Neural cell (in vitro differentiated cells): Measurements from ENCODE around the gene LGALS12. TPM values are rescaled to one million over a fixed set of nuclear protein-coding genes. Genes with fewer than 3 reads are reported as not detected.

ENCODE experiments used
- H2AFZ ChIP-seq: fragments of 200-600, 300-800 bp; sonication (generic), shearing (Covaris generic); 2 replicates; pipeline ENCODE4 v1.6.0; 2014; ENCODE audit warnings: low read depth, mild to moderate bottlenecking, antibody characterized with exemption, low read length, moderate library complexity
- H3F3A ChIP-seq: fragments of 200-600 bp; shearing (Covaris generic); 2 replicates; pipeline ENCODE4 v1.6.1; 2016; ENCODE audit warnings: mild to moderate bottlenecking, moderate library complexity, mixed read lengths, antibody characterized with exemption, low read length; ENCODE audit not compliant: insufficient read depth, poor library complexity, severe bottlenecking
- H3K27ac ChIP-seq: fragments of 200-600, 300-800 bp; sonication (generic), shearing (Covaris generic); 2 replicates; pipeline ENCODE4 v1.5.1; 2014; ENCODE audit warnings: mild to moderate bottlenecking, low read length, moderate library complexity
- H3K27me3 ChIP-seq: fragments of 300-800, 200-600 bp; sonication (generic), shearing (Covaris generic); 2 replicates; pipeline ENCODE4 v1.6.0; 2014; ENCODE audit warnings: mild to moderate bottlenecking, low read depth, low read length, moderate library complexity; ENCODE audit not compliant: insufficient read depth
- H3K36me3 ChIP-seq: fragments of 300-800, 200-600 bp; sonication (generic), shearing (Covaris generic); 2 replicates; pipeline ENCODE4 v1.5.1; 2014; ENCODE audit warnings: mild to moderate bottlenecking, antibody characterized with exemption, low read length, moderate library complexity; ENCODE audit not compliant: insufficient read depth
- H3K4me2 ChIP-seq: fragments of 300-800, 200-600 bp; sonication (generic), shearing (Covaris generic); 2 replicates; pipeline ENCODE4 v1.6.0; 2014; ENCODE audit warnings: mild to moderate bottlenecking, low read length
- H3K4me3 ChIP-seq: fragments of 300-800, 200-600 bp; sonication (generic), shearing (Covaris generic); 2 replicates; pipeline ENCODE4 v1.5.1; 2014; ENCODE audit warnings: mild to moderate bottlenecking, low read length, moderate library complexity
- H3K79me2 ChIP-seq: fragments of 200-600 bp; shearing (Covaris generic); replicated peaks from 2 replicates; pipeline ENCODE4 v1.6.0; 2014; ENCODE audit warnings: mild to moderate bottlenecking, low read length, moderate library complexity; ENCODE audit not compliant: insufficient read depth
- H3K9ac ChIP-seq: fragments of 300-800, 200-600 bp; sonication (generic), shearing (Covaris generic); 2 replicates; pipeline ENCODE4 v1.6.1; 2016; ENCODE audit warnings: mild to moderate bottlenecking, low read length, mixed read lengths
- H3K9me2 ChIP-seq: fragments of 200-600 bp; shearing (Covaris generic); 2 replicates; pipeline ENCODE4 v1.6.1; 2016; ENCODE audit warnings: mild to moderate bottlenecking, low read length, mixed read lengths; ENCODE audit not compliant: insufficient read depth
- H3K9me3 ChIP-seq: fragments of 200-600, 300-800 bp; sonication (generic), shearing (Covaris generic); 2 replicates; pipeline ENCODE4 v1.6.1; 2016; ENCODE audit warnings: mild to moderate bottlenecking, mixed run types, low read length, moderate library complexity, mixed read lengths
- H4K20me1 ChIP-seq: fragments of 200-600 bp; shearing (Covaris generic); 2 replicates; pipeline ENCODE4 v1.6.1; 2016; ENCODE audit warnings: mild to moderate bottlenecking, mixed run types; ENCODE audit not compliant: insufficient read depth
- CTCF ChIP-seq: fragments of 450-650 bp; IDR thresholded peaks from 2 replicates; pipeline ENCODE4 v1.5.1; 2014; ENCODE audit warnings: antibody characterized with exemption, mild to moderate bottlenecking, moderate library complexity; ENCODE audit not compliant: poor library complexity, severe bottlenecking
- EP300 ChIP-seq: fragments of 450-650 bp; conservative IDR thresholded peaks from 2 replicates; pipeline ENCODE4 v1.6.1; 2014; ENCODE audit warnings: antibody characterized with exemption, mild to moderate bottlenecking, moderate library complexity; ENCODE audit not compliant: poor library complexity, severe bottlenecking
- EZH2 ChIP-seq: fragments of 200-600, 300-800 bp; shearing (Covaris generic), sonication (generic); IDR thresholded peaks from 2 replicates; pipeline ENCODE4 v1.6.1; 2014; ENCODE audit warnings: antibody characterized with exemption, low read length, borderline replicate concordance, mild to moderate bottlenecking; ENCODE audit not compliant: insufficient read depth, poor library complexity, severe bottlenecking
- MXI1 ChIP-seq: fragments of 450-650 bp; conservative IDR thresholded peaks from 2 replicates; pipeline ENCODE4 v1.6.1; 2014; ENCODE audit warnings: antibody characterized with exemption, mild to moderate bottlenecking; ENCODE audit not compliant: poor library complexity, severe bottlenecking
- POLR2AphosphoS5 ChIP-seq: IDR thresholded peaks from 2 replicates; pipeline ENCODE4 v1.6.1; 2012
- RAD21 ChIP-seq: fragments of 450-650 bp; conservative IDR thresholded peaks from 2 replicates; pipeline ENCODE4 v1.6.1; 2014; ENCODE audit warnings: antibody characterized with exemption, mild to moderate bottlenecking, moderate library complexity
- REST ChIP-seq: IDR thresholded peaks from 2 replicates; pipeline ENCODE4 v1.6.1; 2012; ENCODE audit warnings: borderline replicate concordance
- SMC3 ChIP-seq: fragments of 450-650 bp; conservative IDR thresholded peaks from 2 replicates; pipeline ENCODE4 v1.6.1; 2014; ENCODE audit warnings: antibody characterized with exemption, mild to moderate bottlenecking, moderate library complexity; ENCODE audit not compliant: poor library complexity
- TAF1 ChIP-seq: IDR thresholded peaks from 2 replicates; pipeline ENCODE4 v1.6.1; 2012; ENCODE audit warnings: low read depth
- polyA plus RNA-seq: library from polyadenylated mRNA; depleted of rRNA; stranded (reverse); fragments of >200 nt; gene quantifications from 2 replicates; pipeline ENCODE4 v1.2.3, GENCODE V29; 2014

LGALS12 gene
- polyA plus RNA-seq, 1 donor from 2014 or later: not detected

GRCh38 chr11:63517156-63517555 lies 11.3 kb downstream of the LGALS12 start:
- Histone ChIP-seq H3K9ac (no peak overlapping the region), H3K9me3 (no peaks in the 10 kb centered on the region), H3K27me3 (no peaks in the 10 kb centered on the region), H3K79me2 (no peaks in the 10 kb centered on the region), H3F3A (no peaks in the 10 kb centered on the region), H3K4me3 (no peak overlapping the region), H2AFZ (no peak overlapping the region), H3K27ac (no peak overlapping the region), H3K9me2 (no peaks in the 10 kb centered on the region), H4K20me1 (no peaks in the 10 kb centered on the region), H3K36me3 (no peaks in the 10 kb centered on the region), H3K4me2 (no peak overlapping the region)
- TF ChIP-seq TAF1: no peak
- no peak for TF ChIP-seq EZH2
- no peak for TF ChIP-seq POLR2AphosphoS5
- no peak for TF ChIP-seq SMC3
- TF ChIP-seq EP300: no peak
- TF ChIP-seq MXI1: no peak
- TF ChIP-seq CTCF: no peak
- no peak for TF ChIP-seq REST
- no peak for TF ChIP-seq RAD21

- H3K4me3 ChIP-seq: no peak overlapping the region
- TF ChIP-seq MXI1 (no peak), EP300 (no peak), REST (no peak), CTCF (no peak), RAD21 (no peak), SMC3 (no peak), EZH2 (no peak), TAF1 (no peak), POLR2AphosphoS5 (no peak)
- no peak overlapping the region for H3K27ac ChIP-seq
- H3K4me2 ChIP-seq: no peak overlapping the region
- H3F3A ChIP-seq: no peaks in the 10 kb centered on the region
- no peak overlapping the region for H2AFZ ChIP-seq
- no peaks in the 10 kb centered on the region for H3K9me3 ChIP-seq
- no peaks in the 10 kb centered on the region for H3K27me3 ChIP-seq
- H3K79me2 ChIP-seq: no peaks in the 10 kb centered on the region
- no peak overlapping the region for H3K9ac ChIP-seq
- H4K20me1 ChIP-seq: no peaks in the 10 kb centered on the region
- H3K9me2 ChIP-seq: no peaks in the 10 kb centered on the region
- no peaks in the 10 kb centered on the region for H3K36me3 ChIP-seq
Measured at GRCh38 chr11:63518548-63518947, 12.7 kb downstream of the LGALS12 start.
